ENCODE data around the gene NEIL1. TPM values are rescaled to one million over a fixed set of nuclear protein-coding genes. Genes with fewer than 3 reads are reported as not detected.

The NEIL1 gene
- total and polyA plus RNA-seq, 2 of the 8 experiments (the other 6 are each of a cell fraction or from before 2014, with no cell fraction given) = 10.4 to 10.9 TPM

- no peak for TF ChIP-seq ATF2 (IDR thresholded peaks at IDR 0.05; ENCODE audit: low read length)
- TF ChIP-seq POLR2A (IDR thresholded peaks at IDR 0.05; ENCODE audit: control extremely low read depth in 1 of 2, low read depth in 2 of 2, low read length in 2 of 2) = 0 out of 3 replicates have a peak, but pooled peaks of 1 of the 2 experiments have one; percentile 37
- no peak for TF ChIP-seq SIRT6 (IDR thresholded peaks at IDR 0.05; ENCODE audit: low read length)
- no peak for TF ChIP-seq TCF12 (IDR thresholded peaks at IDR 0.05; ENCODE audit: low read depth, low read length)
- no peak for TF ChIP-seq GABPA (IDR thresholded peaks at IDR 0.05; ENCODE audit: borderline replicate concordance, insufficient read depth, low read length)
- TF ChIP-seq CHD7 (IDR thresholded peaks at IDR 0.05; ENCODE audit: insufficient replicate concordance, low read length) = no peak
- TF ChIP-seq EP300 (IDR thresholded peaks at IDR 0.05; ENCODE audit: borderline replicate concordance in 1 of 2, low read depth in 2 of 2, low read length in 2 of 2) = no peak
- TF ChIP-seq TAF7 (optimal IDR thresholded peaks at IDR 0.05; ENCODE audit: borderline replicate concordance, low read depth, low read length) = no peak
- no peak for TF ChIP-seq CBX8 (IDR thresholded peaks at IDR 0.05; ENCODE audit: borderline replicate concordance, low read depth, low read length)
These were observed 15.9 kb downstream of the NEIL1 start (continued) for GRCh38 chr15:75362642-75363249.
